ENCODE measurements around the gene PLAC8.
"Not testable (repeated sequence)": the region's sequence is repeated elsewhere in the genome, so short reads cannot be mapped to it uniquely, and the experiment has no call there.

The PLAC8 gene

GRCh38 chr4:83114576-83114975 lies at the start of gene PLAC8:
Gene PLAC8, minus strand, starts transcription at chr4:83114729. Its CDS starts 6,808 bp downstream, at chr4:83107921.
- DNase-seq (ENCODE audit: low spot score) (no peak), FAIRE-seq (no peak)

GRCh38 chr4:83153417-83153816 lies 38.9 kb upstream of the PLAC8 start:
- FAIRE-seq (no peak), DNase-seq (ENCODE audit: low spot score) (no peak)

DNA sequence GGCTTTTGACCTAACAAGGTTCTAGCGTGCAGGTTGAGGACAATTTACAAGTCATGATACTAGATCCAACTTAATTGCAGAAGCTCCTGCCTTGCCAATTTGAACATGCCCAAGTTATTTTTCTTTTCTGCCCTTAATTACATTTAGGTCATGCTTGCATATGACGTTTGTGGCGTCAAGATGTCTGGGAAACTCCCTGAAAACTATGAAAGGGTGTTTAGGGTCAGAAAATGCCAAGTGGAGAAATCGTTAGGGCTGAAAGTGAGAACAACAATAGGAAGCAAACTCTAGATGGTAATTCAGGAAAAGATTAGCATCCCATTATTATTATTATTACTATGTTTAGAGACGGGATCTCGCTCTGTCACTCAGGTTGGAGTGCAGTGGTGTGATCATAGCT lies 38.2 kb upstream of the PLAC8 start:
- DNase-seq (ENCODE audit: low spot score), result no peak
- FAIRE-seq, result no peak

DNA sequence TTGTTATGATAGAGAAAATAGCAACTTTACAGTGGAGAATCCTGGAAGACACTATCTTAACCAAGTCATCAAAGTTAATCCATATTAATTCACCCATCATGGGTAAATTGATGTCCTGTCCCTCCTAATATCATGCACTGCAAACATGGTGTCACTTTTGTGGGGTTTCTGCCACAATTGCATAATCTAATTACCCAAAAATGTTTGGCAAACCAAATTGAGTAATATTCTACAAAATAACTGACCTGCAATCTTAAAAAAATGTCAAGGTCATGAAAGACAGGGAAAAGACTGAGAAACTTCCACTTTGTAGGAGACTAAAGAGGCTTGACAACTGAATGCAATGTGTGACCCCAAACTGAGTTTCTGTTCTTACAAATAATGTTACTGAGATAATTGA lies 37.1 kb upstream of the PLAC8 start:
- no peak for DNase-seq (ENCODE audit: low spot score)
- FAIRE-seq, result no peak

GRCh38 chr4:83150653-83151330 lies 36.3 kb upstream of the PLAC8 start:
- no peak for FAIRE-seq
- no peak for DNase-seq (ENCODE audit: low spot score)

GRCh38 chr4:83149865-83150652 lies 35.5 kb upstream of the PLAC8 start:
- DNase-seq (ENCODE audit: low spot score) (no peak), FAIRE-seq (no peak)

DNA sequence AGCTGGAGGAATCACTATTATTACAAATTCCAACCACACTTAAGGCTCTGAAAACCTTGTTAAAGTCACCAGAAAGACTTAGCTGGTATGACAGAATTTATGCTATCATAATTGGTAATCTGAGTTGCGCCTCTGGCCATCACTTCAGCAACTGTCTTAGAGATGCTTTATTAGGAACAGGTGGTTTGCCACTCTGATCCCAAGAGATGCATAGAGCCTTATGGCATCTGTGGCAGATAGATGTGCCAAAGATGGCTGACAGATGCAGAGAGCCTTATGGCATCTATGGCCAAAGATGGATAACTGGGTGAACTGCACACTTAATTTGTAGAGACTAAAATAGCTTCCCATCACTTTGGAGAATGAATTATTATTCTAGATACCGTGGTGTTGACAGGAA lies 32.3 kb upstream of the PLAC8 start:
- FAIRE-seq, result no peak
- DNase-seq (ENCODE audit: low spot score), result no peak

DNA sequence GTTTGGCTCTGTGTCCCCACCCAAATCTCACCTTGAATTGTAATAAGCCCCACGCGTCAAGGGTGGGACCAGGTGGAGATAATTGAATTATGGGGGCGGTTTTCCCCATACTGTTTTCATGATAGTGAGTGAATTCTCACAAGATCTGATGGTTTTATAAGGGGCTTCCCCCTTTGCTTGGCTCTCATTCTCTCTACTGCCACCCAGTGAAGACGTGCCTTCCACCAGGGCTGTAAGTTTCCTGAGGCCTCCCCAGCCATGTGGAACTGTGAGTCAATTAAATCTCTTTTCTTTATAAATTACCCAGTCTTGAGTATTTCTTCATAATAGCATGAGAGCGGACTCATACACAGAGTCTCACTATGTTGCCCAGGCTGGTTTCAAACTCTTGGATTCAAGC lies 31.2 kb upstream of the PLAC8 start:
- DNase-seq (ENCODE audit: low spot score); FAIRE-seq: not testable (repeated sequence)

DNA sequence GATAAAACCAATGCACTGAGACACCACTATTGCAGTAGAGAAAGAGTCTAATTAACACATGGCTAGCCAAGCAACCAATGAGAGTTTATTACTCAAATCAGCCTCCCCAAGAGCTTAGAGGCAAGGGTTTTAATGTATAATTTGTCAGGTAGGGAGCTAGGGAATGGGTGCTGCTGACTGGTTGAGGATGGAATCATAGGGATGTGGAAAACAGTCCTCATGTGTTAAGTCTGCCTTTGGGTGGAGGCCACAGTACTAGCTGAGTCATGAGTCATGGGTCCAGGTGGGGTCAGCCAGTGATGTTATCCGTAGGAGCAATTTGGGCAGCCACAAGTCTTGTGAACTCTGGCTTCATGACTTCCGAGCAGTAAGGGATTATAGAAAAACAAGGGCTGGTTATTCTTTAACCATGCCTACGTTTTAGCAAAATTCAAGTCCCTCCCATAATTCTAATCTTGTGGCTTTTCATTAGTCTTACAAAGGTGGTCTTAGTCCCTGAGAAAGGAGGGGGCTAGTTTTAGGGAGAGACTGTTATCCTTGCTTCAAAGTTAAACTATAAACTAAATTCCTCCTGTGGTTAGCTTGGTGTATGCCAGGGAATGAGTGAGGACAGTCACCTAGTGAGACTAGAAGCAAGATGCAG lies 25.1 kb upstream of the PLAC8 start:
- DNase-seq (ENCODE audit: low spot score) (no peak), FAIRE-seq (no peak)

GRCh38 chr4:83138946-83139345 lies 24.4 kb upstream of the PLAC8 start:
- DNase-seq (ENCODE audit: low spot score) (no peak), FAIRE-seq (no peak)

- DNase-seq (ENCODE audit: low spot score) (no peak), FAIRE-seq (no peak)
Observed at GRCh38 chr4:83132065-83132464, 17.5 kb upstream of the PLAC8 start.

GRCh38 chr4:83129264-83129663 lies 14.7 kb upstream of the PLAC8 start:
- DNase-seq (ENCODE audit: low spot score) (no peak), FAIRE-seq (no peak)

DNA sequence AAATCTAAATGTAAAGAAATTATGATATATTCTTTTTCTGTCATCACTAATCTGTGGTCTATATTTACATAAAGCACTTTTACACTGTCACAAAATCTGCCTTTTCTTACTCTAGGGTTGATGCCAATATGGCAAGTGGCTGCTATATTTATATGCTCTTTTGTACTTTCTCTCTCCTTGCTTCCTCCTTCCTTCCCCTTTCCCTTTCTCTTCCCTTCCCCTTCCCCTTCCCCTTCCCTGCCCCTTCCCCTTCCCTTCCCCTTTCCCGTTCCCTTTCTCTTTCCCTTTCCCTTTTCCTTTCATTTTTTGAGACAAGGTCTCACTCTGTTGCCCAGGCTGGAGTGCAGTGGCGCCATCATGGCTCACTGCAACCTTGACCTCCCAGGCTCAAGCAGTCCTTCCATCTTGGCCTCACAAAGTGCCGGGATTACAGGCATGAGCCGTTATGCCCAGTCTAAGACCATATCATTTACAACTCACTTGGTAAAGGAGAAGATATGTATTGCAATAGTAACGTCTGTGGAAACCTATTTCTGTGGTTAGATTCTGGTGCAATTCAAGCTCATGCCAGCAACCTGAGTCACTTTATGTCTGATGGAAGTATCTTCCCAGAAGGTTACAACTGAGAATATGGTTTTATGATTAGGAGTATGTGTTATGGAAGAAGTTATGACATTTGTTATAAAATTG lies 13.9 kb upstream of the PLAC8 start:
- FAIRE-seq (peak; percentile 58), DNase-seq (ENCODE audit: low spot score) (peak; percentile 63)

- DNase-seq (ENCODE audit: low spot score) (no peak), FAIRE-seq (no peak)
Observed at GRCh38 chr4:83125738-83126141, 11.2 kb upstream of the PLAC8 start.

- DNase-seq (ENCODE audit: low spot score), result no peak
- no peak for FAIRE-seq
Observed at GRCh38 chr4:83124111-83124780, 9.7 kb upstream of the PLAC8 start.

GRCh38 chr4:83121246-83121645 lies 6.7 kb upstream of the PLAC8 start:
- no peak for FAIRE-seq
- no peak for DNase-seq (ENCODE audit: low spot score)

- FAIRE-seq, result no peak
Observed at GRCh38 chr4:83118869-83119268, 4.3 kb upstream of the PLAC8 start.

DNA sequence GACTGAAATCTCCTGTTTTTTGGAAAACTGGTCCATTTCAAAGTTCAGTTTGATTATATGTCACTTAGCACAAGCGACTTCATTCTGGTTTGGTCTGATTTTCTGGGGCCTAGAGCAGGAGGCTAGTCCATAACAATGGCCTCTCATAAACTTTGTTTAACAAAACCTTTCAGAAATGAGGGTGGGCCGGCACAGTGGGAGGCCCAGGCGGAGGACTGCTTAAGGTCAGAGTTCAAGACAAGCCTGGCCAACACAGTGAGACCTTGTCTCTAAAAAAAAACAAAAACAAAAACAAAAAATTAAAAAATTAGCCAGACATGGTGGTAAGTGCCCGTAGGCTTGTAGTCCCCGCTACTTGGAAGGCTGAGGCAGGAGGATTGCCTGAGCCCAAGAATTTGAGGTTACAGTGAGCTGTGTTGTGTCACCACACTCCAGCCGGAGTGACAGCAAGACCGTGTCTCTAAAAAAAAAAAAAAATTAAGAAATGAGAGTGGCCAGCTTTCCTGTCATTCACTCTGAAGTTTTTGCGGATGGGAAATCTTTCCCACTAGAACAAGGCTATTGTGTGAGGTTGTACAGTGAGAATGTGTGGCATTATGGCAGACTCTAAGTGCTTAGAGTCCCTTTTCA lies 1.2 kb upstream of the PLAC8 start:
- DNase-seq (ENCODE audit: low spot score) (no peak), FAIRE-seq (no peak)

More at GRCh38 chr4:83118869-83119268, 4.3 kb upstream of the PLAC8 start:
- DNase-seq (ENCODE audit: low spot score), result no peak

- no peak for FAIRE-seq
- DNase-seq (ENCODE audit: low spot score), result no peak
Observed at GRCh38 chr4:83115000-83115399, 471 bp upstream of the PLAC8 start.

- DNase-seq (ENCODE audit: low spot score) (peak; percentile 25), FAIRE-seq (no peak)
Observed at GRCh38 chr4:83113429-83113786, 1.1 kb downstream of the PLAC8 start.

All from urothelium cell line (cell line).